Esophagus mucosa (tissue), 1 donor: ENCODE measurements around the gene RGS7BP. TPM values are rescaled to one million over a fixed set of nuclear protein-coding genes. Genes with fewer than 3 reads are reported as not detected.
"Not testable (repeated sequence)": the region's sequence is repeated elsewhere in the genome, so short reads cannot be mapped to it uniquely, and the experiment has no call there.

Source experiments
- ATAC-seq: fragments of 200-7000 bp; cut with Tn5 transposase; one replicate; pipeline ENCODE4 v1.9.1; 2020
- total RNA-seq: library from RNA; stranded (reverse); gene quantifications from one replicate; pipeline ENCODE4 v1.2.4, GENCODE V29; 2023
- donor health status: DM: yes; HTN: yes; CAD: no.

Gene RGS7BP
- total RNA-seq, result 0.12 TPM

- peak; percentile 87 for ATAC-seq
These were observed at the start of gene RGS7BP for GRCh38 chr5:64505769-64506566. RGS7BP (plus strand) TSS chr5:64506015; CDS start chr5:64506625, 610 bp downstream.

- peak; percentile 57 for ATAC-seq
These were observed 48.0 kb upstream of the RGS7BP start for GRCh38 chr5:64457846-64458245.

GRCh38 chr5:64458948-64459347 is 46.9 kb upstream of the RGS7BP start:
- ATAC-seq, result no peak

- no peak for ATAC-seq
These were observed 43.4 kb upstream of the RGS7BP start for GRCh38 chr5:64462391-64462790.

- ATAC-seq, result no peak
These were observed 19.7 kb upstream of the RGS7BP start for GRCh38 chr5:64486163-64486562.

- ATAC-seq, result no peak
These were observed 18.5 kb upstream of the RGS7BP start for GRCh38 chr5:64487283-64487682.

- no peak for ATAC-seq
These were observed 16.0 kb upstream of the RGS7BP start for GRCh38 chr5:64489857-64490256.

- no peak for ATAC-seq
These were observed 8.4 kb upstream of the RGS7BP start for GRCh38 chr5:64497386-64497785.

GRCh38 chr5:64502196-64502595 is 3.6 kb upstream of the RGS7BP start:
- ATAC-seq, result no peak

GRCh38 chr5:64506567-64507263 is 900 bp downstream of the RGS7BP start:
- no peak for ATAC-seq

GRCh38 chr5:64507264-64507605 is 1.4 kb downstream of the RGS7BP start:
- no peak for ATAC-seq

GRCh38 chr5:64509828-64510227 is 4.0 kb downstream of the RGS7BP start:
- no peak for ATAC-seq

- no peak for ATAC-seq
These were observed 7.7 kb downstream of the RGS7BP start for GRCh38 chr5:64513492-64513891.

GRCh38 chr5:64514612-64515011 is 8.8 kb downstream of the RGS7BP start:
- no peak for ATAC-seq

GRCh38 chr5:64516216-64516615 is 10.4 kb downstream of the RGS7BP start:
- ATAC-seq, result no peak

- ATAC-seq, result no peak
These were observed 13.0 kb downstream of the RGS7BP start for GRCh38 chr5:64518793-64519192.

- no peak for ATAC-seq
These were observed 13.4 kb downstream of the RGS7BP start for GRCh38 chr5:64519263-64519662.

GRCh38 chr5:64526734-64527439 is 21.1 kb downstream of the RGS7BP start:
- ATAC-seq, result no peak

- ATAC-seq, result no peak
These were observed 24.3 kb downstream of the RGS7BP start for GRCh38 chr5:64530076-64530475.

GRCh38 chr5:64532212-64532611 is 26.4 kb downstream of the RGS7BP start:
- no peak for ATAC-seq

GRCh38 chr5:64532657-64533056 is 26.8 kb downstream of the RGS7BP start:
- no peak for ATAC-seq

GRCh38 chr5:64534033-64534432 is 28.2 kb downstream of the RGS7BP start:
- peak; percentile 75 for ATAC-seq

GRCh38 chr5:64557911-64558310 is 52.1 kb downstream of the RGS7BP start:
- ATAC-seq, result no peak

GRCh38 chr5:64558641-64559040 is 52.8 kb downstream of the RGS7BP start:
- ATAC-seq, result not testable (repeated sequence)
